HCT116 (cell line): ENCODE results near the gene RASL10B.

Experiments
- ATF3 ChIP-seq: IDR thresholded peaks from 2 replicates; pipeline ENCODE4 v1.6.1; 2012
- CTCF ChIP-seq, 3 experiments: fragments of 200-600 bp in 1 of 3; sonication (generic) in 1 of 3; IDR thresholded peaks in 2 of 3; conservative IDR thresholded peaks in 1 of 3; 2 replicates each; pipeline ENCODE4 v1.5.1; 2012 to 2017; ENCODE audit warnings: low read depth in 2 of 3, low read length in 2 of 3, antibody characterized with exemption in 1 of 3, borderline replicate concordance in 1 of 3, control low read depth in 1 of 3, mild to moderate bottlenecking in 1 of 3, mixed read lengths in 1 of 3, mixed run types in 1 of 3, moderate library complexity in 1 of 3; ENCODE audit not compliant: insufficient read depth in 1 of 3
- EZH2 ChIP-seq: fragments of 200-600 bp; sonication (generic); IDR thresholded peaks from 2 replicates; pipeline ENCODE4 v1.6.1; 2017; ENCODE audit warnings: antibody characterized with exemption, mixed run types
- MAX ChIP-seq: IDR thresholded peaks from 2 replicates; pipeline ENCODE4 v1.6.1; 2012
- POLR2A ChIP-seq: IDR thresholded peaks from 2 replicates; pipeline ENCODE4 v1.7.0; 2011; ENCODE audit warnings: borderline replicate concordance; ENCODE audit not compliant: insufficient read depth, insufficient read length; ENCODE audit errors: extremely low read depth
- POLR2AphosphoS5 ChIP-seq: IDR thresholded peaks from 2 replicates; pipeline ENCODE4 v1.6.1; 2011; ENCODE audit warnings: mild to moderate bottlenecking, low read depth, low read length, moderate library complexity
- SP1 ChIP-seq: IDR thresholded peaks from 2 replicates; pipeline ENCODE4 v1.6.1; 2012; ENCODE audit warnings: low read depth
- SRF ChIP-seq: IDR thresholded peaks from 2 replicates; pipeline ENCODE4 v1.6.1; 2012; ENCODE audit warnings: low read depth

DNA sequence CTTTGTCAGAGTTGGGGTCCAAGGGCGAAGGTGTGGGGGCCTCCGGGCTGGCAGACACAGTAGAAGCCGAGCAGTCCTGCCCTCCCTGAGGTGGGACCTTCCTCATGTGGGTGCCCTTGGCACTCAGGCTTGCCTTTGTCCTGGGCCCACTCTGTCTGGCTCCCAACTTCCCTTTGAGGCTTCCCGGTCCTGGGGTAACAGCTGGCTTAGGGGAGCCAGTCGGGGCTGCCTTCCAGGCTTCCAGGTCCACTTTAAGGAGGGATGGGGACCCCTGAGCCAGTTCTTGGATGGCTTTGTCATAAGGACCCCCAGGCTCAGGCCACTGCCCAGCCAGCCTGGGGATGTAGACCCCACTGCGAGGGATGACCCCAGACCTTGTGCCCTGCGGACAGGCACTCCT, 13.8 kb downstream of the RASL10B start:
- TF ChIP-seq EZH2 (no peak), POLR2AphosphoS5 (no peak), CTCF (IDR thresholded peaks at IDR 0.05 in 2 of 3, conservative IDR thresholded peaks at IDR 0.05 in 1 of 3; ENCODE audit: borderline replicate concordance in 1 of 3, insufficient read depth in 1 of 3, low read depth in 2 of 3, low read length in 2 of 3) (no peak), ATF3 (no peak), POLR2A (no peak), SP1 (no peak), SRF (no peak), MAX (no peak)
